ENCODE results near the gene PRG2. TPM values are rescaled to one million over a fixed set of nuclear protein-coding genes. Genes with fewer than 3 reads are reported as not detected.

The PRG2 gene
- total RNA-seq, 3 donors from 2014 or later, result 0.24 TPM; not detected in 2

- DNase-seq (no peak), ATAC-seq (no peak)
- no peak for TF ChIP-seq CTCF (IDR thresholded peaks at IDR 0.05)
- Histone ChIP-seq H3K9me3 (no peaks in the 10 kb centered on the region), H3K36me3 (ENCODE audit: low read depth) (no peaks in the 10 kb centered on the region), H3K4me3 (no peak overlapping the region), H3K4me1 (ENCODE audit: low read depth) (no peaks in the 10 kb centered on the region)
- intact Hi-C loops (cut with DNase I, micrococcal nuclease), result no loop called here
These were observed 37.0 kb downstream of the PRG2 start for GRCh38 chr11:57353446-57353845.

GRCh38 chr11:57353036-57353435, 37.4 kb downstream of the PRG2 start:
- H3K9me3 ChIP-seq, result no peaks in the 10 kb centered on the region
- H3K4me3 ChIP-seq, result no peak overlapping the region
- ATAC-seq (no peak), DNase-seq (no peak)
- no peaks in the 10 kb centered on the region for H3K4me1 ChIP-seq (ENCODE audit: low read depth)
- H3K36me3 ChIP-seq (ENCODE audit: low read depth), result no peaks in the 10 kb centered on the region
- intact Hi-C loops (cut with DNase I, micrococcal nuclease), result no loop called here
- TF ChIP-seq CTCF (IDR thresholded peaks at IDR 0.05), result no peak

GRCh38 chr11:57349491-57350274, 40.8 kb downstream of the PRG2 start:
- no peaks in the 10 kb centered on the region for H3K9me3 ChIP-seq
- H3K36me3 ChIP-seq (ENCODE audit: low read depth), result no peaks in the 10 kb centered on the region
- ATAC-seq, result peak; percentile 70
- peak; percentile 95 for TF ChIP-seq CTCF (IDR thresholded peaks at IDR 0.05)
- DNase-seq, result peak; percentile 66 to 78 (median 76)
- intact Hi-C loops (cut with DNase I, micrococcal nuclease), result loop anchor here in 1 of 2 donors (10.0 kb wide), 1 partner anchor 295 kb away; the partner anchor contains the start of gene YPEL4
- no peaks in the 10 kb centered on the region for H3K4me1 ChIP-seq (ENCODE audit: low read depth)
- H3K4me3 ChIP-seq, result no peak overlapping the region

GRCh38 chr11:57348636-57349313, 41.7 kb downstream of the PRG2 start:
- DNase-seq, result no peak
- no peaks in the 10 kb centered on the region for H3K4me1 ChIP-seq (ENCODE audit: low read depth)
- H3K4me3 ChIP-seq, result no peak overlapping the region
- intact Hi-C loops (cut with DNase I, micrococcal nuclease), result loop anchor here in 1 of 2 donors (10.0 kb wide), 1 partner anchor 296 kb away; the partner anchor contains the start of gene YPEL4
- no peak for ATAC-seq
- no peak for TF ChIP-seq CTCF (IDR thresholded peaks at IDR 0.05)
- H3K9me3 ChIP-seq, result no peaks in the 10 kb centered on the region
- no peaks in the 10 kb centered on the region for H3K36me3 ChIP-seq (ENCODE audit: low read depth)

- no peak for TF ChIP-seq CTCF (IDR thresholded peaks at IDR 0.05)
- H3K4me1 ChIP-seq (ENCODE audit: low read depth), result no peaks in the 10 kb centered on the region
- H3K9me3 ChIP-seq, result no peaks in the 10 kb centered on the region
- no peak overlapping the region for H3K4me3 ChIP-seq
- ATAC-seq (no peak), DNase-seq (no peak)
- H3K36me3 ChIP-seq (ENCODE audit: low read depth), result no peaks in the 10 kb centered on the region
- intact Hi-C loops (cut with DNase I, micrococcal nuclease), result loop anchor here in 1 of 2 donors (10.0 kb wide), 1 partner anchor 297 kb away; the partner anchor contains the start of gene YPEL4
These were observed 42.4 kb downstream of the PRG2 start for GRCh38 chr11:57348052-57348451.
